ENCODE measurements around the gene ZNF397. TPM values are rescaled to one million over a fixed set of nuclear protein-coding genes. Genes with fewer than 3 reads are reported as not detected.
A peak's percentile ranks its signal among the peaks of the same experiment; 100 is the strongest.

ZNF397 gene
- total and polyA plus RNA-seq, 2 of the 13 experiments (the other 11 are each of a cell fraction or from before 2014, with no cell fraction given) = 4.7 to 9.4 TPM

DNA sequence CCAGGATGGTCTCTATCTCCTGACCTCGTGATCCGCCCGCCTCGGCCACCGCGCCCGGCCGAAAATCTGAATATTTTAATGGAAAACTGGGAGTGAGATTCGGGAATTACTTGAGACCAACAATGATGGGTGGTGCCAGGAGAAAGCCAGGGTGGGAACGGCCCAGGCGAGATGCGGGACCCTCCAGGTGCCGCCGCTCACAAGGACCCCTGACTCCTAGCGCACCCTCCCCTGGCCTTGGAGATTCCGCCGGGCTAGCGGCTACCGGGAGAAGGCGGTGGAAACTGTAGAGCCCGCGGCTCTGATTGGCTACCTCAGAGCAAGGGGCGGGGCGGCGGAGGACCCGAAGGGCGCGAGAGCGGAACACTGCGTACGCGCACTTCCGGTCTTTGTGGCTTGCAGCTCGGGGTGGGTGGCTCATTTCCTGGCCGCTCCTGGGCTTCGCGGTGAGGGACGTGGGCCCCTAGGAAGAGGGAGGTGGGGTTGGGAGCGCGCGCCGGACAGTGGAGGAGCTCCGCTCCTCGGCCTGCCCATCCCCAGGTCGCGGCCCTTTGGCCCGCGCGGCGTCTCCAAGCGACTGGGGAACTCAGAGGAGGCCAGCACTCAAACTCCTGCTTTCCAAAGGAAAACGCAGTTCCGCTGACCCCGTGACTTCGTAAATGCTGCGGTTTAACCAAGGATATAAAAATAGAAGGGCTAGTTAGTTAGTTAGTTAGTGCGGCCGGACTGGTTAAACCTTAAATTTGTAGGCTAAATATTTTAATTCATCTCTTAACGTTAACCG, at the start of gene ZNF397 (continued):
- TF ChIP-seq, protein P1, sequence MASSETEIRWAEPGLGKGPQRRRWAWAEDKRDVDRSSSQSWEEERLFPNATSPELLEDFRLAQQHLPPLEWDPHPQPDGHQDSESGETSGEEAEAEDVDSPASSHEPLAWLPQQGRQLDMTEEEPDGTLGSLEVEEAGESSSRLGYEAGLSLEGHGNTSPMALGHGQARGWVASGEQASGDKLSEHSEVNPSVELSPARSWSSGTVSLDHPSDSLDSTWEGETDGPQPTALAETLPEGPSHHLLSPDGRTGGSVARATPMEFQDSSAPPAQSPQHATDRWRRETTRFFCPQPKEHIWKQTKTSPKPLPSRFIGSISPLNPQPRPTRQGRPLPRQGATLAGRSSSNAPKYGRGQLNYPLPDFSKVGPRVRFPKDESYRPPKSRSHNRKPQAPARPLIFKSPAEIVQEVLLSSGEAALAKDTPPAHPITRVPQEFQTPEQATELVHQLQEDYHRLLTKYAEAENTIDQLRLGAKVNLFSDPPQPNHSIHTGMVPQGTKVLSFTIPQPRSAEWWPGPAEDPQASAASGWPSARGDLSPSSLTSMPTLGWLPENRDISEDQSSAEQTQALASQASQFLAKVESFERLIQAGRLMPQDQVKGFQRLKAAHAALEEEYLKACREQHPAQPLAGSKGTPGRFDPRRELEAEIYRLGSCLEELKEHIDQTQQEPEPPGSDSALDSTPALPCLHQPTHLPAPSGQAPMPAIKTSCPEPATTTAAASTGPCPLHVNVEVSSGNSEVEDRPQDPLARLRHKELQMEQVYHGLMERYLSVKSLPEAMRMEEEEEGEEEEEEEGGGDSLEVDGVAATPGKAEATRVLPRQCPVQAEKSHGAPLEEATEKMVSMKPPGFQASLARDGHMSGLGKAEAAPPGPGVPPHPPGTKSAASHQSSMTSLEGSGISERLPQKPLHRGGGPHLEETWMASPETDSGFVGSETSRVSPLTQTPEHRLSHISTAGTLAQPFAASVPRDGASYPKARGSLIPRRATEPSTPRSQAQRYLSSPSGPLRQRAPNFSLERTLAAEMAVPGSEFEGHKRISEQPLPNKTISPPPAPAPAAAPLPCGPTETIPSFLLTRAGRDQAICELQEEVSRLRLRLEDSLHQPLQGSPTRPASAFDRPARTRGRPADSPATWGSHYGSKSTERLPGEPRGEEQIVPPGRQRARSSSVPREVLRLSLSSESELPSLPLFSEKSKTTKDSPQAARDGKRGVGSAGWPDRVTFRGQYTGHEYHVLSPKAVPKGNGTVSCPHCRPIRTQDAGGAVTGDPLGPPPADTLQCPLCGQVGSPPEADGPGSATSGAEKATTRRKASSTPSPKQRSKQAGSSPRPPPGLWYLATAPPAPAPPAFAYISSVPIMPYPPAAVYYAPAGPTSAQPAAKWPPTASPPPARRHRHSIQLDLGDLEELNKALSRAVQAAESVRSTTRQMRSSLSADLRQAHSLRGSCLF (CRISPR knock-in tag; IDR thresholded peaks at IDR 0.05; ENCODE audit: borderline replicate concordance) = no peak
- peak; percentile 61; the same call in 1 of the 2 replicates for TF ChIP-seq GATA4 (IDR thresholded peaks at IDR 0.05; ENCODE audit: borderline replicate concordance, low read depth)
- TF ChIP-seq ZFP36L1 (CRISPR knock-in tag; IDR thresholded peaks at IDR 0.05) = no peak
- TF ChIP-seq ZNF430 (CRISPR knock-in tag; IDR thresholded peaks at IDR 0.05) = no peak; the same call in 1 of the 2 replicates
- TF ChIP-seq, protein P2, sequence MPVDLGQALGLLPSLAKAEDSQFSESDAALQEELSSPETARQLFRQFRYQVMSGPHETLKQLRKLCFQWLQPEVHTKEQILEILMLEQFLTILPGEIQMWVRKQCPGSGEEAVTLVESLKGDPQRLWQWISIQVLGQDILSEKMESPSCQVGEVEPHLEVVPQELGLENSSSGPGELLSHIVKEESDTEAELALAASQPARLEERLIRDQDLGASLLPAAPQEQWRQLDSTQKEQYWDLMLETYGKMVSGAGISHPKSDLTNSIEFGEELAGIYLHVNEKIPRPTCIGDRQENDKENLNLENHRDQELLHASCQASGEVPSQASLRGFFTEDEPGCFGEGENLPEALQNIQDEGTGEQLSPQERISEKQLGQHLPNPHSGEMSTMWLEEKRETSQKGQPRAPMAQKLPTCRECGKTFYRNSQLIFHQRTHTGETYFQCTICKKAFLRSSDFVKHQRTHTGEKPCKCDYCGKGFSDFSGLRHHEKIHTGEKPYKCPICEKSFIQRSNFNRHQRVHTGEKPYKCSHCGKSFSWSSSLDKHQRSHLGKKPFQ (CRISPR knock-in tag; IDR thresholded peaks at IDR 0.05; ENCODE audit: insufficient replicate concordance) = no peak
- TF ChIP-seq SIN3A (IDR thresholded peaks at IDR 0.05; ENCODE audit: borderline replicate concordance, low read depth, low read length) = peak; percentile 25; the same call in 1 of the 2 replicates
- TF ChIP-seq, protein P3, sequence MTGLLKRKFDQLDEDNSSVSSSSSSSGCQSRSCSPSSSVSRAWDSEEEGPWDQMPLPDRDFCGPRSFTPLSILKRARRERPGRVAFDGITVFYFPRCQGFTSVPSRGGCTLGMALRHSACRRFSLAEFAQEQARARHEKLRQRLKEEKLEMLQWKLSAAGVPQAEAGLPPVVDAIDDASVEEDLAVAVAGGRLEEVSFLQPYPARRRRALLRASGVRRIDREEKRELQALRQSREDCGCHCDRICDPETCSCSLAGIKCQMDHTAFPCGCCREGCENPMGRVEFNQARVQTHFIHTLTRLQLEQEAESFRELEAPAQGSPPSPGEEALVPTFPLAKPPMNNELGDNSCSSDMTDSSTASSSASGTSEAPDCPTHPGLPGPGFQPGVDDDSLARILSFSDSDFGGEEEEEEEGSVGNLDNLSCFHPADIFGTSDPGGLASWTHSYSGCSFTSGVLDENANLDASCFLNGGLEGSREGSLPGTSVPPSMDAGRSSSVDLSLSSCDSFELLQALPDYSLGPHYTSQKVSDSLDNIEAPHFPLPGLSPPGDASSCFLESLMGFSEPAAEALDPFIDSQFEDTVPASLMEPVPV (CRISPR knock-in tag; IDR thresholded peaks at IDR 0.05) = peak; percentile 86; the same call in 1 of the 2 replicates
- TF ChIP-seq, protein P4, sequence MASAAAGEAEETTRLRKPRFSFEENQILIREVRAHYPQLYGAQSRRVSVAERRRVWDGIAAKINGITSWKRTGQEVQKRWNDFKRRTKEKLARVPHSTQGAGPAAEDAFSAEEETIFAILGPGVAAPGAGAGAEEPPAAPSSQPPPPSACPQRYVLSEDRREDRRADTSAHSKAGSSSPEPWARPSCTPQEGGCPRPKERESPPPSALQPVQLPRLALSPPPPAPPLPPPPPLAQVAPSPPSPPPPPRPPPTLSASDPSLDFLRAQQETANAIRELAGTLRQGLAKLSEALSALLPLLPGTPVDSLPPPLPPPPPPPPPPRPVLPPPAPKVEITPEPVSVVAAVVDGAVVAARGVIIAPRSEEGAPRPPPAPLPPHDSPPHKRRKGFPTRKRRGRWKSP (CRISPR knock-in tag; IDR thresholded peaks at IDR 0.05) = no peak
- TF ChIP-seq, protein P5, sequence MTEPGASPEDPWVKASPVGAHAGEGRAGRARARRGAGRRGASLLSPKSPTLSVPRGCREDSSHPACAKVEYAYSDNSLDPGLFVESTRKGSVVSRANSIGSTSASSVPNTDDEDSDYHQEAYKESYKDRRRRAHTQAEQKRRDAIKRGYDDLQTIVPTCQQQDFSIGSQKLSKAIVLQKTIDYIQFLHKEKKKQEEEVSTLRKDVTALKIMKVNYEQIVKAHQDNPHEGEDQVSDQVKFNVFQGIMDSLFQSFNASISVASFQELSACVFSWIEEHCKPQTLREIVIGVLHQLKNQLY (CRISPR knock-in tag; IDR thresholded peaks at IDR 0.05) = no peak
- TF ChIP-seq NFIC (IDR thresholded peaks at IDR 0.05; ENCODE audit: low read length) = no peak
- TF ChIP-seq SIX4 (CRISPR knock-in tag; IDR thresholded peaks at IDR 0.05) = peak; percentile 53; the same call in 1 of the 2 replicates
- TF ChIP-seq, protein P6, sequence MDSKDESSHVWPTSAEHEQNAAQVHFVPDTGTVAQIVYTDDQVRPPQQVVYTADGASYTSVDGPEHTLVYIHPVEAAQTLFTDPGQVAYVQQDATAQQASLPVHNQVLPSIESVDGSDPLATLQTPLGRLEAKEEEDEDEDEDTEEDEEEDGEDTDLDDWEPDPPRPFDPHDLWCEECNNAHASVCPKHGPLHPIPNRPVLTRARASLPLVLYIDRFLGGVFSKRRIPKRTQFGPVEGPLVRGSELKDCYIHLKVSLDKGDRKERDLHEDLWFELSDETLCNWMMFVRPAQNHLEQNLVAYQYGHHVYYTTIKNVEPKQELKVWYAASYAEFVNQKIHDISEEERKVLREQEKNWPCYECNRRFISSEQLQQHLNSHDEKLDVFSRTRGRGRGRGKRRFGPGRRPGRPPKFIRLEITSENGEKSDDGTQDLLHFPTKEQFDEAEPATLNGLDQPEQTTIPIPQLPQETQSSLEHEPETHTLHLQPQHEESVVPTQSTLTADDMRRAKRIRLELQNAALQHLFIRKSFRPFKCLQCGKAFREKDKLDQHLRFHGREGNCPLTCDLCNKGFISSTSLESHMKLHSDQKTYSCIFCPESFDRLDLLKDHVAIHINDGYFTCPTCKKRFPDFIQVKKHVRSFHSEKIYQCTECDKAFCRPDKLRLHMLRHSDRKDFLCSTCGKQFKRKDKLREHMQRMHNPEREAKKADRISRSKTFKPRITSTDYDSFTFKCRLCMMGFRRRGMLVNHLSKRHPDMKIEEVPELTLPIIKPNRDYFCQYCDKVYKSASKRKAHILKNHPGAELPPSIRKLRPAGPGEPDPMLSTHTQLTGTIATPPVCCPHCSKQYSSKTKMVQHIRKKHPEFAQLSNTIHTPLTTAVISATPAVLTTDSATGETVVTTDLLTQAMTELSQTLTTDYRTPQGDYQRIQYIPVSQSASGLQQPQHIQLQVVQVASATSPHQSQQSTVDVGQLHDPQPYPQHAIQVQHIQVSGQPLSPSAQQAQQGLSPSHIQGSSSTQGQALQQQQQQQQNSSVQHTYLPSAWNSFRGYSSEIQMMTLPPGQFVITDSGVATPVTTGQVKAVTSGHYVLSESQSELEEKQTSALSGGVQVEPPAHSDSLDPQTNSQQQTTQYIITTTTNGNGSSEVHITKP (CRISPR knock-in tag; IDR thresholded peaks at IDR 0.05; ENCODE audit: low read depth) = no peak
- no peak for TF ChIP-seq NFE2L1 (CRISPR knock-in tag; IDR thresholded peaks at IDR 0.05; ENCODE audit: borderline replicate concordance)
- TF ChIP-seq ZNF3 (CRISPR knock-in tag; IDR thresholded peaks at IDR 0.05) = no peak

Measured in HepG2 (cell line).